HL-60 (cell line): Measurements from ENCODE around the gene MTIF3.

Experiments
- POLR2AphosphoS5 ChIP-seq: IDR thresholded peaks from 2 replicates; pipeline ENCODE4 v1.6.1; 2012; ENCODE audit warnings: low read depth
- TF ChIP-seq, protein P1 (sequence below): IDR thresholded peaks from one replicate; pipeline ENCODE4 v1.5.1; 2011; ENCODE audit warnings: low read length, control low read depth, inconsistent platforms; ENCODE audit not compliant: insufficient read depth
- TF ChIP-seq, protein P2 (sequence below): IDR thresholded peaks from 2 replicates; pipeline ENCODE4 v1.6.1; 2012; ENCODE audit warnings: low read depth; ENCODE audit not compliant: insufficient replicate concordance

DNA sequence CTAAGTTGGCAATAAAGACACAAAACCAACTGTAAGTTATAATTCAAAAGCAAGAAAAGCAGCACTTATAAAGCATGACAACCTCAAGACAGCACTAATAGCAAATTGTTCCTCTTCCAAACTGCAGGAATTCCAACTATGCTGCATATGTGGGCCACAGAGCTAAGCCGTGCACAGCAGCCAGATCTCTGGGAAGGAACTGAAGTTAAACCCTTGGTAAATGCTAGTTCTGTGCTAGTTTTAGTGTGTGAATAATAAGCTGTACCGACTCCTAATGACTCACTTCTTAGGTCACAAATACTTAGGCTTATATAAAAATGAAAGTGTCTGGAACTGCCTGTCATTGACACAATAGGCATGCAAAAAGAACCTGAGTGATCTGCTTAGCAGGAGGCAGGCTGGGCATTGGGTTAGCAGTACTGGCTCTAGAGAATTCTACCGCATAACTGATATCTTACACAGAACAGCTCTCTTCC lies 47.1 kb downstream of the MTIF3 start:
- TF ChIP-seq, protein P1, sequence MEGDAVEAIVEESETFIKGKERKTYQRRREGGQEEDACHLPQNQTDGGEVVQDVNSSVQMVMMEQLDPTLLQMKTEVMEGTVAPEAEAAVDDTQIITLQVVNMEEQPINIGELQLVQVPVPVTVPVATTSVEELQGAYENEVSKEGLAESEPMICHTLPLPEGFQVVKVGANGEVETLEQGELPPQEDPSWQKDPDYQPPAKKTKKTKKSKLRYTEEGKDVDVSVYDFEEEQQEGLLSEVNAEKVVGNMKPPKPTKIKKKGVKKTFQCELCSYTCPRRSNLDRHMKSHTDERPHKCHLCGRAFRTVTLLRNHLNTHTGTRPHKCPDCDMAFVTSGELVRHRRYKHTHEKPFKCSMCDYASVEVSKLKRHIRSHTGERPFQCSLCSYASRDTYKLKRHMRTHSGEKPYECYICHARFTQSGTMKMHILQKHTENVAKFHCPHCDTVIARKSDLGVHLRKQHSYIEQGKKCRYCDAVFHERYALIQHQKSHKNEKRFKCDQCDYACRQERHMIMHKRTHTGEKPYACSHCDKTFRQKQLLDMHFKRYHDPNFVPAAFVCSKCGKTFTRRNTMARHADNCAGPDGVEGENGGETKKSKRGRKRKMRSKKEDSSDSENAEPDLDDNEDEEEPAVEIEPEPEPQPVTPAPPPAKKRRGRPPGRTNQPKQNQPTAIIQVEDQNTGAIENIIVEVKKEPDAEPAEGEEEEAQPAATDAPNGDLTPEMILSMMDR, result no peak
- no peak for TF ChIP-seq POLR2AphosphoS5
- TF ChIP-seq, protein P2, sequence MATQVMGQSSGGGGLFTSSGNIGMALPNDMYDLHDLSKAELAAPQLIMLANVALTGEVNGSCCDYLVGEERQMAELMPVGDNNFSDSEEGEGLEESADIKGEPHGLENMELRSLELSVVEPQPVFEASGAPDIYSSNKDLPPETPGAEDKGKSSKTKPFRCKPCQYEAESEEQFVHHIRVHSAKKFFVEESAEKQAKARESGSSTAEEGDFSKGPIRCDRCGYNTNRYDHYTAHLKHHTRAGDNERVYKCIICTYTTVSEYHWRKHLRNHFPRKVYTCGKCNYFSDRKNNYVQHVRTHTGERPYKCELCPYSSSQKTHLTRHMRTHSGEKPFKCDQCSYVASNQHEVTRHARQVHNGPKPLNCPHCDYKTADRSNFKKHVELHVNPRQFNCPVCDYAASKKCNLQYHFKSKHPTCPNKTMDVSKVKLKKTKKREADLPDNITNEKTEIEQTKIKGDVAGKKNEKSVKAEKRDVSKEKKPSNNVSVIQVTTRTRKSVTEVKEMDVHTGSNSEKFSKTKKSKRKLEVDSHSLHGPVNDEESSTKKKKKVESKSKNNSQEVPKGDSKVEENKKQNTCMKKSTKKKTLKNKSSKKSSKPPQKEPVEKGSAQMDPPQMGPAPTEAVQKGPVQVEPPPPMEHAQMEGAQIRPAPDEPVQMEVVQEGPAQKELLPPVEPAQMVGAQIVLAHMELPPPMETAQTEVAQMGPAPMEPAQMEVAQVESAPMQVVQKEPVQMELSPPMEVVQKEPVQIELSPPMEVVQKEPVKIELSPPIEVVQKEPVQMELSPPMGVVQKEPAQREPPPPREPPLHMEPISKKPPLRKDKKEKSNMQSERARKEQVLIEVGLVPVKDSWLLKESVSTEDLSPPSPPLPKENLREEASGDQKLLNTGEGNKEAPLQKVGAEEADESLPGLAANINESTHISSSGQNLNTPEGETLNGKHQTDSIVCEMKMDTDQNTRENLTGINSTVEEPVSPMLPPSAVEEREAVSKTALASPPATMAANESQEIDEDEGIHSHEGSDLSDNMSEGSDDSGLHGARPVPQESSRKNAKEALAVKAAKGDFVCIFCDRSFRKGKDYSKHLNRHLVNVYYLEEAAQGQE, result no peak
